PC-3 (cell line): ENCODE data around the gene PCED1A. TPM values are rescaled to one million over a fixed set of nuclear protein-coding genes. Genes with fewer than 3 reads are reported as not detected.

Source experiments
- ATAC-seq: fragments of 200-7000 bp; cut with Tn5 transposase; 2 replicates; pipeline ENCODE4 v1.9.1; 2020; ENCODE audit warnings: mild to moderate bottlenecking, moderate library complexity
- BruUV-seq: library from RNA; stranded (reverse); fragments of 400-500 nt; replicated peaks from 2 replicates; lab custom pipeline; 2021; lab: Mats Ljungman, UMichigan
- CTCF ChIA-PET: fragments of 300-600 bp; sonication (Branson Sonifier 250); formaldehyde crosslinking; loops from one replicate; lab custom pipeline; 2022; ENCODE audit warnings: antibody characterized with exemption; lab: Charles Lee
- POLR2A ChIA-PET: fragments of 300-600 bp; sonication (Branson Sonifier 250); formaldehyde crosslinking; loops from one replicate; lab custom pipeline; 2022; ENCODE audit warnings: antibody characterized with exemption; ENCODE audit not compliant: unreplicated experiment; lab: Charles Lee
- DNase-seq: peaks from one replicate; pipeline ENCODE4 v3.0.0-alpha.2; 2015
- H2AFZ ChIP-seq: fragments of 300-600 bp; sonication (generic); 2 replicates; pipeline ENCODE4 v1.6.0; 2016; ENCODE audit warnings: antibody characterized with exemption, low read length
- H3F3A ChIP-seq: fragments of 300-600 bp; sonication (generic); one replicate; pipeline ENCODE4 v1.6.0; 2017; ENCODE audit warnings: antibody characterized with exemption, low read length, control low read depth, mild to moderate bottlenecking; ENCODE audit not compliant: unreplicated experiment
- H3K27ac ChIP-seq: fragments of 300-600 bp; sonication (generic); 2 replicates; pipeline ENCODE4 v1.5.1; 2016; ENCODE audit warnings: mild to moderate bottlenecking, low read length
- H3K27me3 ChIP-seq: fragments of 300-600 bp; sonication (generic); 2 replicates; pipeline ENCODE4 v1.6.1; 2016; ENCODE audit warnings: low read length, mixed read lengths
- H3K36me3 ChIP-seq: fragments of 300-600 bp; sonication (generic); 2 replicates; pipeline ENCODE4 v1.6.1; 2016; ENCODE audit warnings: low read depth, mixed run types, low read length, mixed read lengths
- H3K4me1 ChIP-seq: fragments of 300-600 bp; sonication (generic); 2 replicates; pipeline ENCODE4 v1.5.1; 2016; ENCODE audit warnings: low read length; ENCODE audit not compliant: insufficient read depth
- H3K4me2 ChIP-seq: fragments of 300-600 bp; sonication (generic); 2 replicates; pipeline ENCODE4 v1.6.0; 2016; ENCODE audit warnings: low read length
- H3K4me3 ChIP-seq: fragments of 300-600 bp; sonication (generic); 2 replicates; pipeline ENCODE4 v1.5.1; 2016; ENCODE audit warnings: mild to moderate bottlenecking, low read length, mixed read lengths
- H3K79me2 ChIP-seq: fragments of 300-600 bp; sonication (generic); 2 replicates; pipeline ENCODE4 v1.6.1; 2017; ENCODE audit warnings: low read length, mixed read lengths
- H3K9ac ChIP-seq: fragments of 300-600 bp; sonication (generic); 2 replicates; pipeline ENCODE4 v1.6.0; 2016; ENCODE audit warnings: mild to moderate bottlenecking, low read length
- H3K9me2 ChIP-seq: fragments of 300-600 bp; sonication (generic); replicated peaks from 2 replicates; pipeline ENCODE4 v1.6.1; 2016; ENCODE audit warnings: mixed run types, low read length, mixed read lengths
- H3K9me3 ChIP-seq: fragments of 300-600 bp; sonication (generic); 2 replicates; pipeline ENCODE4 v1.6.1; 2016; ENCODE audit warnings: low read length, mixed read lengths
- H4K20me1 ChIP-seq: fragments of 300-600 bp; sonication (generic); 2 replicates; pipeline ENCODE4 v1.6.1; 2016; ENCODE audit warnings: low read length, mixed read lengths
- CTCF ChIP-seq: fragments of 300-600 bp; sonication (generic); conservative IDR thresholded peaks from 2 replicates; pipeline ENCODE4 v1.5.1; 2017; ENCODE audit warnings: antibody characterized with exemption, low read depth, mild to moderate bottlenecking, low read length
- EZH2 ChIP-seq: fragments of 300-600 bp; sonication (generic); IDR thresholded peaks from one replicate; pipeline ENCODE4 v1.6.1; 2017; ENCODE audit warnings: antibody characterized with exemption, mild to moderate bottlenecking, low read length; ENCODE audit not compliant: unreplicated experiment
- EZH2phosphoT487 ChIP-seq: fragments of 300-600 bp; sonication (generic); IDR thresholded peaks from 2 replicates; pipeline ENCODE4 v1.6.1; 2018; ENCODE audit warnings: mild to moderate bottlenecking, antibody characterized with exemption, low read length, borderline replicate concordance
- intact Hi-C: fragments of 100-400 bp; cut with micrococcal nuclease; formaldehyde crosslinking; loops from 2 replicates; pipeline ENCODE4 v1.9.0; 2023
- total RNA-seq: library from RNA; depleted of rRNA; stranded (reverse); fragments of >200 nt; gene quantifications from 2 replicates; pipeline ENCODE4 v1.2.3, GENCODE V29; 2014

PCED1A gene
- total RNA-seq, 1 experiment from 2014 or later = 21.9 TPM

GRCh38 chr20:2889209-2889608 is 48.8 kb upstream of the PCED1A start:
- H3F3A ChIP-seq = no peaks in the 10 kb centered on the region
- peaks cover 8% of the 10 kb centered on the region for H3K4me1 ChIP-seq
- BruUV-seq = no TSS peak
- TF ChIP-seq CTCF (no peak), EZH2 (no peak), EZH2phosphoT487 (no peak)
- peaks cover 97% of the 10 kb centered on the region for H3K79me2 ChIP-seq
- H2AFZ ChIP-seq = no peak overlapping the region
- H3K4me2 ChIP-seq = no peak overlapping the region
- ChIA-PET POLR2A (no interaction called here), CTCF (no interaction called here)
- H3K9ac ChIP-seq = no peak overlapping the region
- peaks cover 15% of the 10 kb centered on the region; the same call in 1 of the 2 replicates for H4K20me1 ChIP-seq
- peaks cover 3% of the 10 kb centered on the region; the same call in 1 of the 2 replicates for H3K36me3 ChIP-seq
- ATAC-seq (no peak), DNase-seq (peak; percentile 18)
- H3K27ac ChIP-seq = no peak overlapping the region
- no peaks in the 10 kb centered on the region for H3K9me3 ChIP-seq
- intact Hi-C loops = no loop called here
- H3K27me3 ChIP-seq = no peaks in the 10 kb centered on the region
- H3K4me3 ChIP-seq = no peak overlapping the region
- no peaks in the 10 kb centered on the region for H3K9me2 ChIP-seq

- POLR2A ChIA-PET = no interaction called here
- no peak overlapping the region for H3K27ac ChIP-seq
- H3K9me3 ChIP-seq = no peaks in the 10 kb centered on the region
- CTCF ChIA-PET = no interaction called here
- H3K9me2 ChIP-seq = no peaks in the 10 kb centered on the region
- peaks cover 15% of the 10 kb centered on the region; the same call in 1 of the 2 replicates for H4K20me1 ChIP-seq
- H3K4me2 ChIP-seq = no peak overlapping the region
- H3F3A ChIP-seq = no peaks in the 10 kb centered on the region
- BruUV-seq = no TSS peak
- TF ChIP-seq EZH2 = no peak
- TF ChIP-seq EZH2phosphoT487 = no peak
- TF ChIP-seq CTCF = no peak
- no peaks in the 10 kb centered on the region for H3K27me3 ChIP-seq
- no peak overlapping the region for H2AFZ ChIP-seq
- H3K79me2 ChIP-seq = peaks cover 96% of the 10 kb centered on the region
- intact Hi-C loops = no loop called here
- no peak overlapping the region for H3K4me3 ChIP-seq
- H3K4me1 ChIP-seq = peaks cover 8% of the 10 kb centered on the region
- DNase-seq (no peak), ATAC-seq (no peak)
- no peak overlapping the region for H3K9ac ChIP-seq
- H3K36me3 ChIP-seq = peaks cover 3% of the 10 kb centered on the region; the same call in 1 of the 2 replicates
These were observed 47.9 kb upstream of the PCED1A start for GRCh38 chr20:2888224-2888955.

GRCh38 chr20:2887715-2888114 is 47.3 kb upstream of the PCED1A start:
- no peaks in the 10 kb centered on the region for H3F3A ChIP-seq
- intact Hi-C loops = no loop called here
- no peak for ATAC-seq
- no peaks in the 10 kb centered on the region for H3K9me2 ChIP-seq
- no peak overlapping the region for H2AFZ ChIP-seq
- no peak overlapping the region for H3K9ac ChIP-seq
- peaks cover 93% of the 10 kb centered on the region for H3K79me2 ChIP-seq
- peaks cover 3% of the 10 kb centered on the region; the same call in 1 of the 2 replicates for H3K36me3 ChIP-seq
- H3K27ac ChIP-seq = no peak overlapping the region
- ChIA-PET CTCF (no interaction called here), POLR2A (no interaction called here)
- no TSS peak for BruUV-seq
- H3K27me3 ChIP-seq = no peaks in the 10 kb centered on the region
- DNase-seq = no peak
- no peaks in the 10 kb centered on the region for H3K9me3 ChIP-seq
- TF ChIP-seq EZH2 (no peak), EZH2phosphoT487 (no peak), CTCF (no peak)
- peaks cover 8% of the 10 kb centered on the region for H3K4me1 ChIP-seq
- H3K4me3 ChIP-seq = no peak overlapping the region
- H3K4me2 ChIP-seq = no peak overlapping the region
- H4K20me1 ChIP-seq = peaks cover 15% of the 10 kb centered on the region; the same call in 1 of the 2 replicates
